ENCODE measurements around the gene INPP4B.

INPP4B gene

GRCh38 chr4:142826503-142827241 is 19.4 kb downstream of the INPP4B start:
- no peak overlapping the region for H3K4ac ChIP-seq (ENCODE audit: low read depth in 1 of 2, low read length in 2 of 2)
- H3K23ac ChIP-seq (ENCODE audit: low read length in 2 of 2): no peak overlapping the region
- no peaks in the 10 kb centered on the region for H3K27me3 ChIP-seq (ENCODE audit: control insufficient read depth in 1 of 2, insufficient read depth in 1 of 2, low read length in 2 of 2)
- H3K9me3 ChIP-seq (ENCODE audit: control insufficient read depth, low read length): no peaks in the 10 kb centered on the region
- no peak for DNase-seq
- no peak overlapping the region for H2AFZ ChIP-seq (ENCODE audit: low read depth, low read length)
- H2BK12ac ChIP-seq (ENCODE audit: low read length in 2 of 2): no peak overlapping the region
- H3K4me2 ChIP-seq (ENCODE audit: low read length, poor library complexity, severe bottlenecking): no peak overlapping the region
- H4K8ac ChIP-seq (ENCODE audit: low read length): no peak overlapping the region
- no peak overlapping the region for H3K4me3 ChIP-seq (ENCODE audit: insufficient read depth in 1 of 2, low read depth in 1 of 2, low read length in 2 of 2)
- H2AK5ac ChIP-seq (ENCODE audit: low read length, severe bottlenecking): no peak overlapping the region
- no peak overlapping the region for H4K91ac ChIP-seq (ENCODE audit: low read length)
- H2BK120ac ChIP-seq (ENCODE audit: low read depth, low read length): no peak overlapping the region
- no peaks in the 10 kb centered on the region for H3K4me1 ChIP-seq (ENCODE audit: control insufficient read depth, insufficient read depth, low read depth, low read length)
- no peak overlapping the region for H3K18ac ChIP-seq (ENCODE audit: low read depth in 1 of 2, low read length in 2 of 2)
- no peak overlapping the region for H3K14ac ChIP-seq (ENCODE audit: low read length in 2 of 2)
- no peaks in the 10 kb centered on the region for H3K79me1 ChIP-seq (replicated peaks; ENCODE audit: low read length, poor library complexity, severe bottlenecking)
- H3K27ac ChIP-seq (ENCODE audit: low read length, poor library complexity, severe bottlenecking): no peak overlapping the region
- no peak overlapping the region for H2BK5ac ChIP-seq (ENCODE audit: low read depth, low read length, poor library complexity, severe bottlenecking)
- no peak overlapping the region for H3K9ac ChIP-seq (ENCODE audit: low read length)
- 96% methylated on average over 4 of the region's 4 CpGs for WGBS
- H3K36me3 ChIP-seq (ENCODE audit: control insufficient read depth in 1 of 2, insufficient read depth in 2 of 2, low read depth in 1 of 2, low read length in 2 of 2): no peaks in the 10 kb centered on the region
- no peak overlapping the region for H2BK15ac ChIP-seq (ENCODE audit: low read depth, poor library complexity, severe bottlenecking)

GRCh38 chr4:142824368-142824767 is 21.7 kb downstream of the INPP4B start:
- Histone ChIP-seq H4K8ac (ENCODE audit: low read length) (no peak overlapping the region), H3K79me1 (replicated peaks; ENCODE audit: low read length, poor library complexity, severe bottlenecking) (no peaks in the 10 kb centered on the region), H3K9me3 (ENCODE audit: control insufficient read depth, low read length) (no peaks in the 10 kb centered on the region), H2BK15ac (ENCODE audit: low read depth, poor library complexity, severe bottlenecking) (no peak overlapping the region), H3K9ac (ENCODE audit: low read length) (no peak overlapping the region), H2BK12ac (ENCODE audit: low read length in 2 of 2) (no peak overlapping the region), H3K4ac (ENCODE audit: low read depth in 1 of 2, low read length in 2 of 2) (no peak overlapping the region), H3K14ac (ENCODE audit: low read length in 2 of 2) (no peak overlapping the region), H2AFZ (ENCODE audit: low read depth, low read length) (no peak overlapping the region), H2BK120ac (ENCODE audit: low read depth, low read length) (no peak overlapping the region), H3K27me3 (ENCODE audit: control insufficient read depth in 1 of 2, insufficient read depth in 1 of 2, low read length in 2 of 2) (no peaks in the 10 kb centered on the region), H3K27ac (ENCODE audit: low read length, poor library complexity, severe bottlenecking) (no peak overlapping the region), H3K4me1 (ENCODE audit: control insufficient read depth, insufficient read depth, low read depth, low read length) (no peaks in the 10 kb centered on the region), H2BK5ac (ENCODE audit: low read depth, low read length, poor library complexity, severe bottlenecking) (no peak overlapping the region), H3K4me3 (ENCODE audit: insufficient read depth in 1 of 2, low read depth in 1 of 2, low read length in 2 of 2) (no peak overlapping the region), H4K91ac (ENCODE audit: low read length) (no peak overlapping the region), H3K36me3 (ENCODE audit: control insufficient read depth in 1 of 2, insufficient read depth in 2 of 2, low read depth in 1 of 2, low read length in 2 of 2) (no peaks in the 10 kb centered on the region), H3K18ac (ENCODE audit: low read depth in 1 of 2, low read length in 2 of 2) (no peak overlapping the region), H3K4me2 (ENCODE audit: low read length, poor library complexity, severe bottlenecking) (no peak overlapping the region), H2AK5ac (ENCODE audit: low read length, severe bottlenecking) (no peak overlapping the region), H3K23ac (ENCODE audit: low read length in 2 of 2) (no peak overlapping the region)
- WGBS: no CpG with 5 or more reads among the region's 1 CpG
- no peak for DNase-seq

GRCh38 chr4:142823796-142824195 is 22.3 kb downstream of the INPP4B start:
- Histone ChIP-seq H3K27me3 (ENCODE audit: control insufficient read depth in 1 of 2, insufficient read depth in 1 of 2, low read length in 2 of 2) (no peaks in the 10 kb centered on the region), H2AFZ (ENCODE audit: low read depth, low read length) (no peak overlapping the region), H4K91ac (ENCODE audit: low read length) (no peak overlapping the region), H3K4me3 (ENCODE audit: insufficient read depth in 1 of 2, low read depth in 1 of 2, low read length in 2 of 2) (no peak overlapping the region), H2BK5ac (ENCODE audit: low read depth, low read length, poor library complexity, severe bottlenecking) (no peak overlapping the region), H3K23ac (ENCODE audit: low read length in 2 of 2) (no peak overlapping the region), H3K36me3 (ENCODE audit: control insufficient read depth in 1 of 2, insufficient read depth in 2 of 2, low read depth in 1 of 2, low read length in 2 of 2) (no peaks in the 10 kb centered on the region), H3K79me1 (replicated peaks; ENCODE audit: low read length, poor library complexity, severe bottlenecking) (no peaks in the 10 kb centered on the region), H3K4me1 (ENCODE audit: control insufficient read depth, insufficient read depth, low read depth, low read length) (no peaks in the 10 kb centered on the region), H3K4ac (ENCODE audit: low read depth in 1 of 2, low read length in 2 of 2) (no peak overlapping the region), H3K9ac (ENCODE audit: low read length) (no peak overlapping the region), H3K9me3 (ENCODE audit: control insufficient read depth, low read length) (no peaks in the 10 kb centered on the region), H3K18ac (ENCODE audit: low read depth in 1 of 2, low read length in 2 of 2) (no peak overlapping the region), H4K8ac (ENCODE audit: low read length) (no peak overlapping the region), H3K27ac (ENCODE audit: low read length, poor library complexity, severe bottlenecking) (no peak overlapping the region), H3K4me2 (ENCODE audit: low read length, poor library complexity, severe bottlenecking) (no peak overlapping the region), H2BK15ac (ENCODE audit: low read depth, poor library complexity, severe bottlenecking) (no peak overlapping the region), H3K14ac (ENCODE audit: low read length in 2 of 2) (no peak overlapping the region), H2BK120ac (ENCODE audit: low read depth, low read length) (no peak overlapping the region), H2AK5ac (ENCODE audit: low read length, severe bottlenecking) (no peak overlapping the region), H2BK12ac (ENCODE audit: low read length in 2 of 2) (no peak overlapping the region)
- 83% methylated on average over 1 of the region's 1 CpG for WGBS
- DNase-seq: no peak

GRCh38 chr4:142818476-142818875 is 27.6 kb downstream of the INPP4B start:
- Histone ChIP-seq H3K9ac (ENCODE audit: low read length) (peak overlapping the region; percentile 78), H2BK120ac (ENCODE audit: low read depth, low read length) (no peak overlapping the region), H3K9me3 (ENCODE audit: control insufficient read depth, low read length) (no peaks in the 10 kb centered on the region), H3K27me3 (ENCODE audit: control insufficient read depth in 1 of 2, insufficient read depth in 1 of 2, low read length in 2 of 2) (no peaks in the 10 kb centered on the region), H3K27ac (ENCODE audit: low read length, poor library complexity, severe bottlenecking) (no peak overlapping the region), H2AK5ac (ENCODE audit: low read length, severe bottlenecking) (no peak overlapping the region), H3K4me1 (ENCODE audit: control insufficient read depth, insufficient read depth, low read depth, low read length) (no peaks in the 10 kb centered on the region), H2AFZ (ENCODE audit: low read depth, low read length) (no peak overlapping the region), H3K23ac (ENCODE audit: low read length in 2 of 2) (no peak overlapping the region), H2BK5ac (ENCODE audit: low read depth, low read length, poor library complexity, severe bottlenecking) (no peak overlapping the region), H2BK15ac (ENCODE audit: low read depth, poor library complexity, severe bottlenecking) (no peak overlapping the region), H3K4me3 (ENCODE audit: insufficient read depth in 1 of 2, low read depth in 1 of 2, low read length in 2 of 2) (no peak overlapping the region), H2BK12ac (ENCODE audit: low read length in 2 of 2) (no peak overlapping the region), H4K8ac (ENCODE audit: low read length) (no peak overlapping the region), H3K4ac (ENCODE audit: low read depth in 1 of 2, low read length in 2 of 2) (no peak overlapping the region), H3K18ac (ENCODE audit: low read depth in 1 of 2, low read length in 2 of 2) (no peak overlapping the region), H3K14ac (ENCODE audit: low read length in 2 of 2) (no peak overlapping the region), H3K79me1 (replicated peaks; ENCODE audit: low read length, poor library complexity, severe bottlenecking) (no peaks in the 10 kb centered on the region), H3K36me3 (ENCODE audit: control insufficient read depth in 1 of 2, insufficient read depth in 2 of 2, low read depth in 1 of 2, low read length in 2 of 2) (no peaks in the 10 kb centered on the region), H3K4me2 (ENCODE audit: low read length, poor library complexity, severe bottlenecking) (no peak overlapping the region), H4K91ac (ENCODE audit: low read length) (no peak overlapping the region)
- no peak for DNase-seq
- 95% methylated on average over 4 of the region's 4 CpGs for WGBS

All from mesenchymal stem cell (in vitro differentiated cells and primary cell).